ENCODE results near the gene MYOF. TPM values are rescaled to one million over a fixed set of nuclear protein-coding genes. Genes with fewer than 3 reads are reported as not detected.

Gene MYOF
- total and polyA plus RNA-seq, 9 of the 15 experiments (the other 6 are each of a cell fraction or from before 2014, with no cell fraction given): 0.06 to 0.27 TPM; not detected in 7

- TF ChIP-seq BRCA1 (IDR thresholded peaks at IDR 0.05) (no peak), BRCA1 (CRISPR knock-in tag; IDR thresholded peaks at IDR 0.05) (no peak), GATAD2B (IDR thresholded peaks at IDR 0.05; ENCODE audit: borderline replicate concordance) (no peak), YY1 (IDR thresholded peaks at IDR 0.05; ENCODE audit: borderline replicate concordance in 1 of 3, control insufficient read depth in 1 of 3, extremely low read depth in 1 of 3, insufficient read depth in 3 of 3, insufficient read length in 1 of 3, insufficient replicate concordance in 2 of 3, low read depth in 1 of 3, low read length in 2 of 3) (peak in 1 of 3 experiments; percentile 30), NFIX (CRISPR knock-in tag; IDR thresholded peaks at IDR 0.05; ENCODE audit: low read depth) (no peak), POLR2H (tag; IDR thresholded peaks at IDR 0.05; ENCODE audit: low read depth) (no peak), SMC3 (conservative IDR thresholded peaks at IDR 0.05; ENCODE audit: insufficient read depth, low read depth, low read length) (peak; percentile 58), SPI1 (IDR thresholded peaks at IDR 0.05; ENCODE audit: borderline replicate concordance, low read depth, low read length) (no peak), GTF3C2 (IDR thresholded peaks at IDR 0.05; ENCODE audit: borderline replicate concordance, extremely low read depth, insufficient read length) (no peak), ZNF444 (CRISPR knock-in tag; IDR thresholded peaks at IDR 0.05) (no peak), CTCF (IDR thresholded peaks at IDR 0.05 in 2 of 3, conservative IDR thresholded peaks at IDR 0.05 in 1 of 3; ENCODE audit: insufficient read depth in 2 of 3, low read depth in 1 of 3, low read length in 3 of 3) (peak; percentile 61 to 84 (median 72)), AFF4 (CRISPR knock-in tag; IDR thresholded peaks at IDR 0.05) (no peak), SAFB (IDR thresholded peaks at IDR 0.05; ENCODE audit: borderline replicate concordance, low read depth, low read length) (no peak), HNRNPLL (IDR thresholded peaks at IDR 0.05; ENCODE audit: low read depth, low read length, poor library complexity, severe bottlenecking) (no peak), EWSR1 (IDR thresholded peaks at IDR 0.05; ENCODE audit: borderline replicate concordance, low read depth, partially characterized antibody) (no peak), HDAC3 (IDR thresholded peaks at IDR 0.05; ENCODE audit: borderline replicate concordance, partially characterized antibody) (no peak)
Measured at GRCh38 chr10:93288679-93289634, 193.2 kb downstream of the MYOF start (continued).

Data from K562 (cell line).